MV-4-11 (cell line): Measurements from ENCODE around the gene ZNF177.
"Not testable (repeated sequence)": the region's sequence is repeated elsewhere in the genome, so short reads cannot be mapped to it uniquely, and the experiment has no call there.

Experiments used
- DNase-seq: peaks from one replicate; lab custom pipeline; 2025; lab: John Stamatoyannopoulos, UW

ZNF177 gene

GRCh38 chr19:9362905-9363304 is at the start of gene ZNF177:
ZNF177 (plus strand) TSS chr19:9363013; CDS start chr19:9378312, 15,299 bp downstream.
- no peak for DNase-seq

GRCh38 chr19:9313756-9314155 is 49.1 kb upstream of the ZNF177 start:
- DNase-seq, result no peak

- no peak for DNase-seq
Observed at GRCh38 chr19:9321338-9321737, 41.5 kb upstream of the ZNF177 start.

DNA sequence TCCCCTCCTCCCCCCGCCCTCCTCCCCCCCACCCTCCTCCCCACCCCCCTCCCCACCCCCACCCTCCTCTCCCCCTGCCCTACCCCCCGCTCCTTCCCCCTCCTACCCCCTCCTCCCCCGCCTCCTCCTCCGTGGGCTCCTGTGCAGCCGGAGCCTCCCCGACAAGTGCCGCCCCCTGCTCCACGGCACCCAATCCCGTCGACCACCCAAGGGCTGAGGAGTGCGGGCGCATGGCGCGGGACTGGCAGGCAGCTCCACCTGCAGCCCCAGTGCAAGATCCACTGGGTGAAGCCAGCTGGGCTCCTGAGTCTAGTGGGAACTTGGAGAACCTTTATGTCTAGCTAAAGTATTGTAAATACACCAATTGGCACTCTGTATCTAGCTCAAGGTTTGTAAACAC is 41.1 kb upstream of the ZNF177 start:
- not testable (repeated sequence) for DNase-seq

- DNase-seq, result not testable (repeated sequence)
Observed at GRCh38 chr19:9322201-9322600, 40.6 kb upstream of the ZNF177 start.

DNA sequence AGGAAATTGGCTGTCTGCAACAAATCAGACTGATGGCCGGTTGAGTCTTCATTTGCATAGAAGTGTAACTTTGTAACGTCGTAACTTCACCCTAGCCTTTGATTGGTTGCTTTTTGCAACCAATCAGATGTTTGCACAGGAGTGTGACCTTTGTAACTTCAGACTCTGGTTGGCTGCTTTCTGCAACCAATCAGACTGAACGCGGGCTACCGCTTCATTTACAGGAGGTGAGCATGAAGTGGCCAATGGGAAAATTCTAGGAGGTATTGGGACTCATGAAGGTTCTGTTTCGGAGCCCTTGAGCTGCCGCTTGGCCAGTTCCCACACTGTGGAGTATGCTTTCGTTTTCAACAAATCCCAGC is 39.3 kb upstream of the ZNF177 start:
- DNase-seq, result peak; percentile 83

DNA sequence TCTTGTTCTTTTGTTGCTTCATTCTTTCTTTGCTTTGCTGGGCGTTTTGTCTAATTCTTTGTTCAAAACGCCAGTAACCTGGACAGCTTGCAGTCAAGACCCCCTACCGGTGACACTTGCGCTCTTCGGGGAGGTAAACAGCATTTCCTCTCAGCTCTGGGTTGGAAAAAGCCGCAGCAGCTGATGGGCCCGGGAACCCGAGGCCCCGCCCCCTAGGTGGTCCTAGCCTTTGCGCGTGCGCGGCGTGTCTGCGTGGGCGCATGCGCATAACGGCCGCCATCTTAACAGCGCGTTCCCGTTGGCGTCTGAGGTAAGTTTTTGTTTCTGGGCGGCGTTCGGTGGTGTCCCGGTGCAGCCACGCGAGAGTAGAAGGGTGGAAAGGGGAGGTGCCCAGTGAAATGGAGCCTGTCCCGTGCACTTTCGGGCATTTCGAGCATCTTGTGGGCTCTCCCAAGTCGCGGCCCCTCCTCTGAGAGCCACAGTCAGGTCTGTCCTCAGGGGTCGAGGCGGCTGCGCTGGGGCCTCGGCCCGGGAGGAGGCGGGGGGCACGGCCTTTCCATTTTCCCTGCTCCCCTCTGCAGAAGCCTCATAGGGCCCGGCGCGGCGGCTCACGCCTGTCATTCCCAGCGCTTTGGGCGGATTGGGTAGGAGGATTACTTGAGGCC is 38.8 kb upstream of the ZNF177 start, which contains the start of gene ZNF559:
ZNF559 (plus strand) TSS at position 261 of the 665 bp plus-strand sequence. CDS start 14,371 bp downstream, outside the sequence.
- peak; percentile 96 for DNase-seq

GRCh38 chr19:9324584-9324962 is 38.2 kb upstream of the ZNF177 start:
- DNase-seq, result no peak

DNA sequence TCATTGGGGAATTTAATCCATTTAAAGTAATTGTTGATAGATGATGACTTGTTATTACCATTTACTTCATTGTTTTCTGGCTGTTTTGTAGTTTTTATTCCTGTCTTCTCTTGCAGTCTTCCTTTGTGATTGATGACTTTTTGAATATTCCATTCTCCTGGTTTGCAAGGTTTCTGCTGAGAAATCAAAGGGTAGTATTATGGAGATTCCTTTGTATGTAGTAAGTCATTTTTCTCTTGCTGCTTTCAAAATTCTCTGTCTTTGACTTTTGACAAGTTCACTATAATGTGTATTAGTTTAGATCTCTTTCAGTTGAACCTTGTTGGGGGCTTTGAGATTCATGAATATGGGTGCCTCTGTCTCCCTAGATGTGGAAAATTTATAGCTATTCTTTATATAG is 32.8 kb upstream of the ZNF177 start:
- no peak for DNase-seq

- DNase-seq, result no peak
Observed at GRCh38 chr19:9342610-9343304, 20.1 kb upstream of the ZNF177 start.

DNA sequence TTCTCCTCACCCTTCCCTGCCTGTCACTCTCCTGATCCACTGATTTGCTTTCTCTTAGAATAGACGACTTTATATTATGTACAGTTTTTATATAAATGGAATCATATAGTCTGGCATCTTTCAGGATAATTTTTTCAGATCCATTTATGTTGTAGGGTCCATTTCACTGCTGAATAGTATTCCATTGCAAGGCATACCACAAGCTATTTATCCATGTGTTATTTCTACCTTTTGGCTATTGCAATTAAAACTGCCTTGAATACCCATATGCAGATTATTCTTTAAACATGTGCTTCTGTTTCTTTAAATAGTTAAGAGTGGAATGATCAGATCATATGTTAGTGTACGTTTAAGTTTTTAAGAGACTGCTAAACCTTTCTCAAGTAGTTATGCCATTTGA is 17.8 kb upstream of the ZNF177 start:
- DNase-seq, result no peak

DNA sequence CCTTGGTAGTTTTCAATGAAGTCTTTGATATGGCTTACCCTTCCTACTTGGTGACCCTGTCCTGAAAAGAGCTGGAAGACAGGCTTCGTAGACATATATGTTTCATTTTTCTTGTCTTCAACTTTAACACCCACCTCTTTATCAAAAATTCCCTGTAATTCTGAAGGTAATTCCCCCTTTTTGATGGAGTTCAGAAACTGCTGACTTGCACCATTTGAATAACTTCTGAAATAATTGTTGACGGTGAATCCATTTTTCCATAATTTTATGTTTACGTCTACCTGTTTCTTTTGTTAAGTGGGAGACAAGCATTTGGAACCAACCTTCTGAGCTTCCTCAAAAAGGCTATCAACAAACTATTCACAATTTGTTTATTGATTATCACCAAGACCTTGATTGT is 14.6 kb upstream of the ZNF177 start:
- DNase-seq, result no peak

- no peak for DNase-seq
Observed at GRCh38 chr19:9348671-9349070, 14.1 kb upstream of the ZNF177 start.

DNA sequence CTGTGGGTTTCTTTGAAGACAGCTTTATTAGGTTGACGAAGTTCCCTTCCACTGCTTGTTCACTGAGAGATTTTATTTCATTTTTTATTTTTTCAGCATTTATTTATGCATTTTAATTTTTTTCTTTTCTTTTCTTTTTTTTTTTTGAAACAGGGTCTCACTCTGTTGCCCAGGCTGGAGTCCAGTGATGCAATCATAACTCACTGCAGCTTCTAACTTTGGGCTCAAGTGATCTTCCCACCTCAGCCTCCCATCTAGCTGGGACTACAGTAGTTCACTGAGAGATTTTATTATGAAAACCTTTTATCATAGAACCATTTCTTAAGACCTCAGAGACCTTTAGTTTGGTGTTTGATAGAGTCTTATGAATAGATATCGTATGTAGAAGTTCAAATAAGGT is 10.3 kb upstream of the ZNF177 start:
- no peak for DNase-seq

DNA sequence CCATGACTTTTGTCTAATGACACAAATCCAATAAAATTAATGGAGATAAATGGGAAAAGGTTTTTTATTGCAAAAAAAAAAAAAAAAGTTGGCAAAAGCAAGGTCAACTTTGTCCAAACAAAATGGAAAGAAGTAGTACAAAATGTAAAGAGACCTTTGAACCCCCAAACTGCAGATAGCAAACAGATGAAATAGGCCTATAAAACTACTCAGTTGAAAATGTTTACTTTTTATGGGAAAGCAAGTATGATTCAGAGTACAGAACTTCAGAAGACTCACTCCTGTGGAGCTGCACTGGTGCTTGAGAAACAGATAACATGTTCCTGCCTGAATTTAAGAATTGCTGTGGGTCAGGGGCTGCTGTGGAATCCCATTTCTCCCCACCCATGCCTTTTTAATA is 9.8 kb upstream of the ZNF177 start:
- no peak for DNase-seq

DNA sequence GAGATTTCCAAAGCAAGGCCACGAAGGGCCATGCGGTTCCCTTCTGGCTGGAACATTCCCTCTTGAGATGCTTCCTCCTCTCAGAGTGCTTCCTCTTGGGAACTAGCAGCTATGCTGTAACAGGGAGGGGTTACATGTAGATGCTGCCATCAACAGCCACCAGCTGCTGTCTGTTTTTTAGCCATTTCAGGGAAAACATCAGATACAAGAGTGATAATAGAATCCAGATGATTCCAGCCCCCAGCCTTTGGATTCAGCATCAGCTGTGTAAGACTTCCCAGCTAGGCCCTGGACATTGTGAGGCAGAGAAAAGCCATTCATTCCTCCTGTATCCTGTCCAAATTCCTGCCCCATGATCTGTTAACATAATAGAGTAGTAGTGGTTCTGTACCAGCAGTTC is 8.2 kb upstream of the ZNF177 start:
- no peak for DNase-seq

GRCh38 chr19:9370738-9371619 is 8.2 kb downstream of the ZNF177 start:
- DNase-seq, result no peak

DNA sequence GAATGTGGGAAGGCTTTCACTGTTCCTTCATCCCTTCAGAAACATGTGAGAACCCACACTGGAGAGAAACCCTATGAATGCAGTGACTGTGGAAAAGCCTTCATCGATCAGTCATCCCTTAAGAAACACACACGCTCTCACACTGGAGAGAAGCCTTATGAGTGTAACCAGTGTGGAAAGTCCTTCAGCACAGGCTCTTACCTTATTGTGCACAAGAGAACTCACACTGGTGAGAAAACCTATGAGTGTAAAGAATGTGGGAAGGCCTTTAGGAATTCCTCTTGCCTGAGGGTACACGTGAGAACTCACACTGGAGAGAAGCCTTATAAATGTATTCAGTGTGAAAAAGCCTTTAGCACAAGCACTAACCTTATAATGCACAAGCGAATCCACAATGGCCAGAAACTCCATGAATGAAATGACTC is 18.6 kb downstream of the ZNF177 start:
- no peak for DNase-seq

- peak; percentile 32 for DNase-seq
Observed at GRCh38 chr19:9406798-9407352, 44.1 kb downstream of the ZNF177 start.

- no peak for DNase-seq
Observed at GRCh38 chr19:9407827-9408226, 45.0 kb downstream of the ZNF177 start.

- no peak for DNase-seq
Observed at GRCh38 chr19:9413240-9413954, 50.6 kb downstream of the ZNF177 start.

DNA sequence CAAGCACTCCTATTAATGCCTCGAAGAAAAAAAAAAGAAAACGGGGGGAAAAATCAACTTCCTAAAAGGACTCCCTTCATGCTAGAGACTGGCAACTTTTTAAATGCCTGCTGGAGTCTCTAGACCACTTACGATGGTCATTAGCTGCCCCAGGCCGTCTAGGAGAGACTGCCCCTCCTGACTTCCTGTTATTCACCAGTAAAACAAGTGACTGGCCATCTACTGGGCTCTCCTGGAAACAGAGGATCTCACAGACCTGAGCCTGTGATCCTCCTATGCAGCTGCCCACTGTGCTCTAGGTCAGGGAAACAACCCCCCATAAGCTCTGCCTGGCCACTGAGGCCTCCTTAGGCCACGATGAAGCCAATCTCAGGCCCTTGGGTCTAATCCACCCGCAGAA is 65.1 kb downstream of the ZNF177 start:
- DNase-seq, result no peak
